NCI-H1092 (cell line): ENCODE data around the gene UBALD2.
"Not testable (repeated sequence)": the region's sequence is repeated elsewhere in the genome, so short reads cannot be mapped to it uniquely, and the experiment has no call there.

ENCODE experiments used
- DNase-seq: peaks from one replicate; lab custom pipeline; 2025; lab: John Stamatoyannopoulos, UW

The UBALD2 gene

DNA sequence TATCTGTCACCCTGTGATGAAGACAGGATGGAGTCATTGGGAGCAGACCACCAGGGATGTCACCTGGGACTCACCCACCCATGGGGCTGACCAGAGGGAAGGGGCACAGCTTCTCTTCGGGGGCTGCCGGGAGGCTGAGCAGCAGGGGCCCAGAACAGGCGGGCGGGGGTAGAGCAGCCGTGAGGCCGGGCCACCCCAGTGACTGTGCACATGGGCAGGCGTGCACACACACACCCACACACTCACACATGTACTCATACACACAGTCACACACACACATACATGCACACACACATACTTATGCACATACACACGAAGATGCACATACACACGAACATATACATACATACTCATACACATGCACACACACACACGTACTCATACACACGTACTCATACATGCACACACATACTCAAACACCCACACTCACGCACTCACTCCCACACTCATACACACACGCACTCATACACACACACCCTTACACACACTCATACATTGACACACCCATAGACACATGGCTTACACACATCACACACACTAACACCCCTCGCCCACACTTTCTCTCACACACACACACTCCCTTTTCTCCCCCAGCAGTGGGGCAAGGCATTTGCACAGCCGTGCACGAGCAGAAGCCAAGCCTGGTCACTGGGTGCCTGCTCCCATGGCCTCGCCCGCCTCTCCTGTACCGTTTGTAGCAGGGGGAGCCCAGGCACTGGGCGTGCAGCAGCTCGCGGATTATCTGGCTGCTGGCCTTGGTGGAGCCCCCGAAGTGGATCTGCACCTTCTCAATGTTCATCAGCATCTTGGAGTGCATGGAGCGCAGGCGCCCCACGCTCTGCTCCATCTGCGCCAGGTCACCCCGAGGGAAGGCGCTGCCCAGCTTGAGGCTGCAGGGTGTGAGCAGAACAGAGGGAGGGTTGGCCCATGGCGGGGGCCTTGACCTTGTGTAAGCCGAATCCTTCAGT lies 12.4 kb downstream of the UBALD2 start:
- no peak for DNase-seq

DNA sequence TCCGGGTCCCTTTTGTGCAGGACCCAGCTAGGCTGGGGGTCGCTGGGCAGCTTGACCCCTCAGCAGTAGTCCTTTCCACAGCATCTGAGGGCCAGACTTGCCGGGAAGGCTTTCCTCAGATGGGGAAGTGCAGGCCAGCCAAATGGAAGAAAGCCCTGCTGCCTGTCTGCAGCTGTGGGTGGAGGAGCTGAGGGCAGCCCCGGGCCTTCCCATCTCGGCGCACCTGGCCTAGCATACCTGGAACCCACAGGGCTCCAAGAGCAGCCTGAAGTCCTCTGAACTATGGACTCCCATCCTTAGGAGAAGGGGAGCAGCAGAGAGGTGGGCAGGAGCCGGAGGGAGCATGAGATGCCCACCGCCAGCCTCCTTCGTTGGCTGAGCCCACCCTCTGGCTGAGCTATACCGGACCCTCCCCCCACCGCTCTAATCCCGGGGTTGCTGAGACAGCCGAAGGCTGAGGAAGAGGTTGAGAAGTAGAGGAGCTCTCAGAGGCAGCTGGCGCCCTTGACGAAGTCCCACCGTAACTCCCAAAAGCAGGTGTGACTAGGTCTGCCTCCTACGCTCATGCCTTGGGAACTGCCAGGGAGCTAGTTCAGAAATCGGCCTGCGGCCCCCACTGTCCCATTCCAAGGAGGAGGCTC lies 13.2 kb downstream of the UBALD2 start:
- no peak for DNase-seq

DNA sequence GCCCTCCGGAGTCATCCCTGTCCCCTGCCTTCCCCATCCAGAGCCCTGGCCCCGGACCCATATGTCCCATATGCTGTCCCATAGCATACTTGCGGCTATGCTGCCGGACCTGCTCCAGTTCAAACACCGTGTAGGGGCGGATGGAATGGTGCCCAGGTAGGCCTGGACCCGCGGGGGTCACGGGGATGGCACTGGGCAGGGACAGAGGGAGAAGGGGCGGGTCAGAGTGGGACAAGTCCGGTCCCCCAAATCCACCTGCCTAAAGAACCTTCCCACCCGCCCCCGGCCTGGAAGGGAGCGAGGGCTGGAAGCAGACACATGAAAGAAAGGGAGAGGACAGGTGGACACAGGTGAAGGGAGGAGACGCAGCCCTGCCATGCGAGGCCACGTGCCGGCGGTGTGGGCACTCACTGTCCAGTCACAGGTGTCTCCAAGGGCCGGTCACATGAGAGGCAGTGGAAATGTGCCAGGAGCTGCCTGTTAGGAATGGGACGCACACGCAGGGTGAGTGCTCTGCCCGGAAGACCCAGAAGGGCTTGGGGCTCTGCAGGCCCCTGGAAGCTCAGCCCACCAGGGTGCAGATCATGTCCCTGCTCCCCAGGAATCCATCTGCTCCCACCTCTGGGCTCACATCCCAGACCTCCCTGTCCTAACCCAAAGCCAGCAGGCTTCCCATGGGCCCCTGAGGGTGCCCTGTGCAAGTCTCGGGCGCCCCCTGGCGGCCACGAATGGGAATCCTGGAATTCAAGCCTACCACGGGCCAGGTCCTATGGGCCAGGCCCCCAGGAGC lies 14.0 kb downstream of the UBALD2 start:
- DNase-seq: peak; percentile 32

DNA sequence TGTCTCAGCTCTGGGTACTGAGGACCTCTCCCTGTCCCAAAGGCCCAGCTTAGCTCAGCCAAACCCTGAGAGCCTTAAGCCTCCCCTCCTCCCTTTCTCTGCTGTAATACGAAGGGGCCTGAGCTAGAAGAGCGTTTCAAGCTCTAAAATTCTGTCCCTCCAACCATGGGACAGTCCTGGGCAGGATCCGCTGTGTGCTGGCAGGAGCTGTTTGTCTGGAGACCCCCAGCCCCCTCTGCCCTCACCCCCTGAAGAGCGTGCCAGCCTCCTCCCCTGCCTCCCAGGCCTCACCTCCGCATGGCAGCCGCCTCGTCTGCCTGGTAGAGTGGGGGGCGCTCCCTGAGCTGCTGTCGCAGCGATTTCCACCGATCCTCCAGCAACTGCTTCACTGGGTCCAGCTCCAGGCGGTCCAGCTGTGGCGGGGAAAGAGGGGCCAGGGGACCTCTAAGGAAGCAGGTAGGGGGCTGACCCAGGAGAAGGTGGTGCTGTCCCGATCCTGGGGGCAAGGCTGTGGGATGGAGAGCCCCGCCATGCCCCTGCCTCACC lies 14.7 kb downstream of the UBALD2 start:
- DNase-seq: no peak

DNA sequence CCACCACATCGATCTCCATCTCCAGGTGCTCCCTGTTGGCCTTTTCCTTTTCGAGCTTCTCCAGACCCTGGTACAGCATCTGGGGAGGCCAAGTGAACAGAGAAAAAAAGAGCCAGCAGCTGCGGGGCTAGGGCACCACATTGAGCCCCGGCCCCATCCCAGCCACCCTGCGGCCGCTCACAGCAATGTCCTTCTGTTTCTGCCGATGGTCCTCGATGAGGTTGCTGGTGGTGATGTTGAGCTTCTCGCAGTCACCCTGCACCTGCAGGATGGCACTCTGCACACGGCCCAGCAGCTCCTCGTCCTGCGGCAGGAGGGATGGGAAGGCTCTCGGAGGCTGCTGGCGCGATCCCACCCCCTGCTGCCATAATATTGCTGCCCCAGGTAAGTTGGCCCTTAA lies 15.5 kb downstream of the UBALD2 start:
- no peak for DNase-seq

DNA sequence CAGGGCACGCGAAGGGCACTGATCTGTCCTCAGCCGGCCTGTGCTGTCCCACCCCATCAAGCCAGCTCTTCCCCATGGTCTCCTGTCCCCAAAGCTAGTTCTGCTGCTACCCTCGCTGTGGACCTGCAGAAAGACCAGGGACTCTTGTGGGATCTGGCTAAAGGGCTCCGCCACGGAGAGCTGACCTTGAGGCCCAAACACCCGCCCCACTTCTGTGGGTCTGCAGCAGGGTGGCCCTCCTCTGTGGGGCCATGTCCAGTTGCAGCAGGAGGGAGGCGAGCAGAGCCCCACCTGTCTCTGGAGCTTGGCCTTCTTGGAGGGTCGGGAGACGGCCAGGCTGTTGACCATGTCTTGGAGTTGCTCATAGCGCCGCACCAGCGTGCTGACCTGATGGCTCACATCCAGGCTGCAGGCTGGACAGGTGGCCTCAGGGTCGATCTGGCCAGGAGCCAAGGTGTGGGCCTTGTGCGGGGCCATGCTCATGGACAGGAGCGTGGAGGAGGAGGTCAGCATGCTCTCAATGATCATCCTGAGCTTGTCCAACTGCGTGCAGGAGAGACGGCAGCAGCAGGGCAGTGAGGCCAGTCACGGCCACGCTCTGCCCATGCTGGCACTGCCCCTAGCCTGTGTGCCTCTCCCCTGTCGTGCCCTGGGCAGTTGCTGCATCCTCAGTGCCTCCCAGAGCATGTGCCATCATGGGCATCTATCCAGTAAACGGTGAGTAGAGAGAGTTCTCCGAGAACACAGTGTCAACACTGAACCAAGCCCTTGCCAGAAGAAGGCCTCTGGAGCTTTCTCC lies 16.6 kb downstream of the UBALD2 start:
- peak; percentile 30 for DNase-seq

DNA sequence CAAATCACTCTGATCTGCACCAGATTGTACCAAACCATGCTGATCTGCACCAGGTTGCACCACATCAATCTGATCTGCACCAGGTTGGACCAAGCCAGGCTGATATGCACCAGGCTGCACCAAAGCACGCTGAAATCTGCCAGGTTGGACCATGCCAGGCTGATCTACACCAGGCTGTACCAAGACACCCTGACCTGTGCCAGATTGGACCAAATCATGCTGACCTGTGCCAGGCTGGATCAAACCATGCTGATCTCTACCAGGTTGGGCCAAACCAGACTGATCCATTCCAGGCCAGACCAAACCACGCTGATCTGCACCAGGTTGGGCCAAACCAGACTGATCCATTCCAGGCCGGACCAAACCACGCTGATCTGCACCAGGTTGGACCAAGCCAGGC lies 27.4 kb downstream of the UBALD2 start:
- DNase-seq: no peak

DNA sequence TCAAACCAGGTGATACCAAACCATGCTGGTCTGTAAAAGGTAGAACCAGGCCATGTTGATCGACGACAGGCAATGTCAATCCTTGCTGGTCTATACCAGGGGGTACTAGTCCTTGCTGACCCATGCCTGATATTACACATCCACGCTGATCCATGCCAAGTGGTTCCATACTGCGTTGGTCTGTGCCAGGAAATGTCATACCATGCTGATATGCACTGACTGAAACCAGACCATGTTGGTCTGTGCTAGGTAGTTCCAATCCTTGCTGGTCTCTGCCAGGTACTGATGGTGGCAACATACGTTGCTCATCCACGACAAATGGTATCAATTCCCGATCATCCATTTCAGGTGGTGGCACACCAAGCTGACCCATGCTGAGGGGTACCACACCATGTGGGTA lies 28.0 kb downstream of the UBALD2 start:
- DNase-seq: no peak

DNA sequence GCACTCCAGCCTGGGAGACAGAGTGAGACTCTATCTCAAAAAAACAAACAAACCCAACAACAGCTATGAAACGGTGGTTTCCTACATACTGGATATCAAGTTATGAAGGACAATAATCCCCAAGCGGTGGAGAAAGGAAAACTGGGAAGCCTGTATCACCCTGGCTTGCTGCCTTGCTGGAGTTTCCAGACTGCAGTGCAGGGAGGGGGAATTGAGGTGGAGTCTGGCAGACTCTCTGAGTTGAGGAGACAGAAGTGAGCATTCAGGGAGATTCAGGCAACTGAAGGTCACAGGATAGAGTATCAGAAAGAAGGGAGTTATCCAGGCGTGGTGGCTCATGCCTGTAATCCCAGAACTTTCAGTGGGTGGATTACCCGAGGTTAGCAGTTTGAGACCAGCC lies 31.0 kb downstream of the UBALD2 start:
- no peak for DNase-seq

DNA sequence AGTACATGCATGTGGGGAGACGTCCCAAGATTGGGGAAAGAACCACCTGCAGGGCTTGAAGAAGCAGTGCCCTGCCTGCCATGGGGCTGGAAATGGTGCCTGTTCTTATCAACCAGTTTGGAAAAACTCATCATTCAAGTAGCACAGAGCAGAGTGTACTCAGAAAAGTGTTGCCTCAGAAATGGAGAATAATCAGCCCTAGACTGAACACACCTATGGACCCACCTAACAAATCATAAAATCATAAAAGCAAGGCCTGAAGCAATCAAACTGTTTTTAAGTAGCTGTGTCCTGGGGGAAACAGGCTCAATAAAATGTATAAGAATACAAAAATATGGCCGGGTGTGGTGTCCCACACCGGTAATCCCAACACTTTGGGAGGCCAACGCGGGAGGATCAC lies 31.7 kb downstream of the UBALD2 start:
- DNase-seq: no peak

DNA sequence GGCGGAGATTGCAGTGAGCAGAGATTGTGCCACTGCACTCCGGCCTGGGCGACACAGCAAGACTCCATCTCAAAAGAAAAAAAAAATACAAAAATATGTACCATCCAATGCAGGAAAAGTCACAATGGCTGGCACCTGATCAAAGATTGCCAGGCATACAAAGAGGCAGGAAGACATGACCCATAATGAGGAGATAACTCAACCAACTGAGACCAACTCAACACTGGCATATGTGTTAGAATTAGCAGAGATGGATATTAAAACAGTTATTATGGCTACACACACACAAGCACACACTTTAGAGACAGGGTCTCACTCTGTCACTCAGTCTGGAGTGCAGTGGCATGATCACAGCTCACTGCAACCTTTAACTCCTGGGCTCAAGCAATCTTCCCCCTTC lies 32.3 kb downstream of the UBALD2 start:
- DNase-seq: no peak

DNA sequence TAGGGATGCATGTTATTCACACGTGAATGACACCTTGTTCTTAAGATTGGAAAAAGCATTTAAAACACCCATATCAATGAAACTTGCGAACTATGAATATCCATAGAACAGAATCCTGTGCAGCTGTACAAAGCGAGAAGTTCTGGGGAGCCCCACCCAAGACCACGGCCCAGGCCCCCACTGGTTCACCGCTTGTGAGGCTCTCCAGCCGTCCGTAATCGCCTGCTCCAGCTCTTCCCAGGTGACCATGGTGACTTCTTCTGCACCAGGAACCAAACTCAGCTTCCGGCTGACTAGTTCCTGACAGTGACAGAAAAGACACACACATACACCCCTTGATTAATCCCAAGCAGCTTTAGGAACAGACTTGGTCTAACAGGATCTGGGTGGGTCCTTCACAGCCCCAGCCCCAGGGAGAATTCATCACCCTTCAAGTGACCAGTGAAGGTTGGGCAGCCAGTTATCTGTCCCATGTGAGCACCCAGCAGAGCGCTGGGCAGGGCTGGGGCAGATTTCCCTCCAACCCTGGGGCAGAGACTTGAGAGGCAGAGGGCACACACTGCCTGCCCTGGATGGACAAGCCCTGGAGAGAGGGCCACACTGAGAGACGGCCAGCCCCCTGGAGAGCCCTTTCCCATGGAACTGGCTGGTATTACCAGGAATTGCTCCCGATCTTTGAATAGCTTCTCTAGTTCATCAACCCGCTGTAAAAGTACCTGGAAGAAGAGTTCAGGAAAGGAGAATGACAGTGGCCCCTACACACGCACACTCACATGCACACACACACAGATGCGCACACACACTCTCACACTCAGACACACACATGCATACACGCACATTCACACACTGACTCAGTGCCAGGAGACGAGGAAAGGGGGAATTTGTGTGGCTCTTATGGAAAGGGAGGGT lies 39.3 kb downstream of the UBALD2 start:
- no peak for DNase-seq

DNA sequence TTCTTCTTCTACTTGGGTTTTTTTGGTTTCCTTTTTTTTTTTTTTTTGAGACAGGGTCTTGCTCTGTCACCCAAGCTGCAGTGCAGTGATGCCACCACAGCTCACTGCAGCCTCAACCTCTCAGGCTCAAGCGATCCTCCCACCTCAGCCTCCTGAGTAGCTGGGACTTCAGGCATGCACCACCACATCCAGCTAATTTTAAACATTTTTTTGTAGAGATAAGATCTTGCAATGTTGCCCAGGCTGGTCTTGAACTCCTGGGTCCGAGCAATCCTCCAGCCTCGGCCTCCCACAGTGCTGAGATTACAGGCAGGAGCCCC lies 39.9 kb downstream of the UBALD2 start:
- not testable (repeated sequence) for DNase-seq

DNA sequence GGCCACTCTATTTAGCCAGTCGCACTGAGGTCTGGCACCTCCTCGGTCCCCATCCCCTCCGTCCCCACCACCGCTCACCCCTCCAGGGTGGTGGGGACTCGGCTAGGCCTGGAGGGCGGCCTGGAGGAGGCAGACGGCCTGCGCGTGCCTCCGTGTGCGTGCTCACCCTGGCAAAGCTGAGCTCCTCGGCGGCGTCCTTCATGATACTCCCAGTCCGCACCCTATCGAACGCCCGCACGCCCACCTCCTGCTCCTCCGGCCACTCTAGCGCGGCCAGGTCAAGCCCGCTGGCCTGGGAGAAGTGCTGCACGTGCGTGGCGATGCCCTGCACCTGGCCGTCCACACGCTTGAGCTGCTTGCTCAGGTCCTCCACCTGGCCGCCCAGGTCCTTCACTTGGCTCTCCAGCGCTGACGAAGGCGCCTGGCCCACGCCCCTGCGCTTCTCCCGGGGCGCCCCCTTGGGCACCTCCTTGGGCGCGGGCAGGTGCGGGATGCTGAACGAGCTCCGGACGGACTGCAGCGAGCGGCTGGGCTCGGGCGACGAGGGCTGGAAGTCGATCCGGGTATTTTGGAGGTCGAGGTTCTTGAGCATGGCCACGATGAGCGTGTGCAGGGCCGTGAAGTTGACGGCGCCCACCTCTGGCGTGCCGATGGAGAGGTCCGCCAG lies 42.3 kb downstream of the UBALD2 start:
- no peak for DNase-seq

DNA sequence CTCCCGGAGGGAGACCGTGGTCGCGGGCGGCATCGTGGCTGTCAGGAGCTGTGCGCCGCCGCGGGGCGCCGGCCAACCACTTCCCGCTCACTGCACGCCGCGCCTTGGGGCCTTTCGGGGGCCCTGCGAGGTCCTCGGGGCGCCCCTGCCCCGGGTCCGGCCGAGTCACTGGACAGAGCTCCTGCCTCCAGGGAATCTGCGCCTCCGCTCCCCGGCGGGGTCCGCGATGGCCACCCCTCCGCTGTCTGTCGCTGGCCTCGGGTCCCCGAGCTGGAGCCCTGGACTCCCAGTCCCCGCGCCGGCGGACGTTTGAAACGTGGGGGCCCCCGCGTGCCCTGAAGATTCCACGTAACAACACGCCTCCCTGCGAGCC lies 42.8 kb downstream of the UBALD2 start, which contains the start of gene QRICH2:
TSS of gene QRICH2 (minus strand) at position 311 of the 373 bp plus-strand sequence. CDS start at position 33, 278 bp downstream.
- DNase-seq: no peak

DNA sequence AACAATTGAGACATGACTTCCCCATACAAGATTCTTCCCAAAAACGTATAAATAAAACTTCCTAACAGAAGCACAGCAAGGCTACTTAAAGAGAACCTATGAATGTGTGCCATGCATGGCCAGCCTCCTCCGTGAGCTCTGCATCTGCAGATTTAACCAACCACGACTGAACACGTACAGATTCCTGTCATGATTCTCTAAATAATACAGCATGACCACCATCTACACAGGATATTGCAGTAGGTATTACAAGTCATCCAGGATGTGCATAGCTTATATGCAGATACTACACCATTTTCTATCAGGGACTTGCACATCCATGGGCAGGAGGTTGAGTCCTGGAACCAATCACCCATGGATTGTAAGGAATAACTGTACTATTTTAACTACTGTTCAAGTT lies 44.3 kb downstream of the UBALD2 start:
- no peak for DNase-seq

DNA sequence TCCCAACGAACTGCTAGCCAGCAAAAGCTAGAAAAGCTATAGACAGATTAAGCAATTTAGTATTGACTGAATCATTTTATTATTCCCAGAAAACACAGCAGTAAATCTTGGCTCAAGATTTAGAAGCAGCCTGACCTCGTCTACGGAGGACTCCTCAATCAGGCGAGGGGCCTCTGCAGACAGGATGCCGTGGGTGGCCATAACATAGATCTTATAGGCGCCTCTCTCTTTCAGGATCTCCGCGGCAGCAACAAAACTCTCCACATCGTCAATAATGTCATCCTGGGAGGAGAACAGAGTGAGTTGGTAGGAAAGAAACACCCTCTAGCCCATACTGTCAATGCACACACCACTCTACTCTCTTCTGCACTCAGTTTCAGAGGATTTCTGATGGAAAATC lies 47.6 kb downstream of the UBALD2 start:
- DNase-seq: no peak

DNA sequence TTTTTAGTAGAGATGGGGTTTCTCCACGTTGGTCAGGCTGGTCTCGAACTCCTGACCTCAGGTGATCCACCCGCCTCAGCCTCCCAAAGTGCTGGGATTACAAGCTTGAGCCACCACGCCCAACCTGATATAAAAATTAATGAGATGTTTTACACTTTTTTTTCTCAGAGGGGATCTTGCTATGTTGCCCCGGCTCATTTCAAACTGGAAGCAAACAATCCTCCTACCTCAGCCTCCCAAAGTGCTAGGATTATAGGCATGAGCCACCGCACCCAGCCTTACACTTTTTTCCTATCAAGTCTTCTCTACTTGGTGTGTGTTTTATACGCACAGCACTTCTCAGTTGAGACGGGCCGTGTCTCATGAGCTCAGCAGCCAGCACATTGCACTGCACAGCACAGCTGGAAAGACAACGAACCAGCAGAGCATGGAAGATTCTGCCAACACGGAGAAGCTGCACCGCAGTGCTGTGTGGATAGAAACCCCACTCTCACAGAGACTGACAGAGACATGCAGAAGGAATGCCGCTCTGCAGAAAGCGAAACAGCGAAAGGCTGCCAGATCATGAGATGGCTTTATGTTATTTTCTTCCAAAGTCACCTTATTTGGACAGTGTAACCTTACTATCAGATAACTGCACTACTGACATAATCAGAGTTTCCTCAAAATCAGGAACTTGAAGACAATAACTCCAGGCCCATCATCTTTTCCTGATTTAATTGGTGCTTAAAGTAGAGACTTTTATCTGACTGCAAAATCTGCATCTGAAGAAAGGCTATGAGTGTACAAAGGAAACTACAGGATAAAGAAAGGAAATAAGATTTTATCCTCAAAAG lies 49.5 kb downstream of the UBALD2 start:
- DNase-seq: no peak

DNA sequence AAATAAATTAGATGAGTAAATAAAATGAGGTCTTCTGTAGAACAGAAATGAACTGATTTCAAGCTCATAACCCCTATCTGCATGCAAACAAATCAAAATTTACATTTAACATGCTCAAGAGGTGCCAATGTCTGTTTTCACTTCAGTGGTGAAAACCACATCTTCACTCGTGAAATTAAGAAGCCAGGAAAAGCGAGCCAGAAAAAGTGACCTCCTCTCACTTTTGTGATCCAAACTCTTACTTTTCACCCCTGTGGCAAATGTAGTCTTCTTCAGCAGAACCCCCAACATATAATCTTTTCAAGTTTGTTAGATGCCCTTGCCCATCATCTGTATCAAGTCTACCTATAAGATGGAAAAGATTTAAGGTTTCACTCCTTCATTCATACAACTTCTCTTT lies 52.4 kb downstream of the UBALD2 start:
- DNase-seq: no peak
